Measurements from ENCODE around the gene PDSS2.

DNA sequence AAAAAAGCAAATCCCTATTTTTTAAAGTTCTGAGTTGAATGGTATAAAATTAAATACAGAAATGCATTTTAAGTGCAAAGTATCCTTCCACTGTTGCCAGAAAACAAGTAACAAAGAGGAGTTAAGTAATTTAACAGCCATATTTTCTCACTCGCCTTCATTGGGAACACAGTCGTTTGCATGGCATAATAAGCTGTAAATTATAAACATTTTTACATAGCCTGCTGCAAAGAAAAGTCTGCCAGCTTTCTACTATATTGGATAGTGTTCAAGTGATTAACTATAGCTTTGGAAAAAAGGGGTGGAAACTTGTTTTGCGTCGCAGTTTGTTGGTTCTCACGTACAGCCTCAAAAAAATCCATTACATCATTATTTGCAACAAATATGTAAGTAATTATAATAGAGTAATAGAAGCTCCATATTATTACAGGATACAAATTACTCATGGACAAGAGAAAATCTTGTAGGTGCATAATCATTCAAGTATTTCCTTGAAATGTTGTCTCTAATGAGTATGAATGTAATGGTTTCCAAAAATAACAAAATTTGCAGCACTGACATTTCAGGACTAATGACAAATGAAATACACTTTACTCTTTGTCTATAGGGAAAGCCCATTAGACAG lies 139.3 kb downstream of the PDSS2 start:
- TF ChIP-seq MYNN (IDR thresholded peaks at IDR 0.05) (no peak), MYNN (CRISPR knock-in tag; IDR thresholded peaks at IDR 0.05) (no peak), ZNF23 (CRISPR knock-in tag; IDR thresholded peaks at IDR 0.05) (no peak), EP300 (IDR thresholded peaks at IDR 0.05; ENCODE audit: low read length) (no peak), BRCA1 (IDR thresholded peaks at IDR 0.05) (no peak), BRCA1 (CRISPR knock-in tag; IDR thresholded peaks at IDR 0.05) (no peak), BDP1 (IDR thresholded peaks at IDR 0.05; ENCODE audit: insufficient read depth, insufficient read length) (no peak), HNRNPL (IDR thresholded peaks at IDR 0.05; ENCODE audit: low read depth, low read length) (no peak), CBFB (CRISPR knock-in tag; IDR thresholded peaks at IDR 0.05) (no peak), KLF13 (tag; IDR thresholded peaks at IDR 0.05; ENCODE audit: borderline replicate concordance, low read depth) (no peak), STAT5B (CRISPR knock-in tag; IDR thresholded peaks at IDR 0.05) (no peak)
- TF ChIP-seq, protein P1, sequence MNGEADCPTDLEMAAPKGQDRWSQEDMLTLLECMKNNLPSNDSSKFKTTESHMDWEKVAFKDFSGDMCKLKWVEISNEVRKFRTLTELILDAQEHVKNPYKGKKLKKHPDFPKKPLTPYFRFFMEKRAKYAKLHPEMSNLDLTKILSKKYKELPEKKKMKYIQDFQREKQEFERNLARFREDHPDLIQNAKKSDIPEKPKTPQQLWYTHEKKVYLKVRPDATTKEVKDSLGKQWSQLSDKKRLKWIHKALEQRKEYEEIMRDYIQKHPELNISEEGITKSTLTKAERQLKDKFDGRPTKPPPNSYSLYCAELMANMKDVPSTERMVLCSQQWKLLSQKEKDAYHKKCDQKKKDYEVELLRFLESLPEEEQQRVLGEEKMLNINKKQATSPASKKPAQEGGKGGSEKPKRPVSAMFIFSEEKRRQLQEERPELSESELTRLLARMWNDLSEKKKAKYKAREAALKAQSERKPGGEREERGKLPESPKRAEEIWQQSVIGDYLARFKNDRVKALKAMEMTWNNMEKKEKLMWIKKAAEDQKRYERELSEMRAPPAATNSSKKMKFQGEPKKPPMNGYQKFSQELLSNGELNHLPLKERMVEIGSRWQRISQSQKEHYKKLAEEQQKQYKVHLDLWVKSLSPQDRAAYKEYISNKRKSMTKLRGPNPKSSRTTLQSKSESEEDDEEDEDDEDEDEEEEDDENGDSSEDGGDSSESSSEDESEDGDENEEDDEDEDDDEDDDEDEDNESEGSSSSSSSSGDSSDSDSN (IDR thresholded peaks at IDR 0.05; ENCODE audit: borderline replicate concordance in 1 of 2, low read depth in 2 of 2, low read length in 2 of 2): no peak
- TF ChIP-seq, protein P2, sequence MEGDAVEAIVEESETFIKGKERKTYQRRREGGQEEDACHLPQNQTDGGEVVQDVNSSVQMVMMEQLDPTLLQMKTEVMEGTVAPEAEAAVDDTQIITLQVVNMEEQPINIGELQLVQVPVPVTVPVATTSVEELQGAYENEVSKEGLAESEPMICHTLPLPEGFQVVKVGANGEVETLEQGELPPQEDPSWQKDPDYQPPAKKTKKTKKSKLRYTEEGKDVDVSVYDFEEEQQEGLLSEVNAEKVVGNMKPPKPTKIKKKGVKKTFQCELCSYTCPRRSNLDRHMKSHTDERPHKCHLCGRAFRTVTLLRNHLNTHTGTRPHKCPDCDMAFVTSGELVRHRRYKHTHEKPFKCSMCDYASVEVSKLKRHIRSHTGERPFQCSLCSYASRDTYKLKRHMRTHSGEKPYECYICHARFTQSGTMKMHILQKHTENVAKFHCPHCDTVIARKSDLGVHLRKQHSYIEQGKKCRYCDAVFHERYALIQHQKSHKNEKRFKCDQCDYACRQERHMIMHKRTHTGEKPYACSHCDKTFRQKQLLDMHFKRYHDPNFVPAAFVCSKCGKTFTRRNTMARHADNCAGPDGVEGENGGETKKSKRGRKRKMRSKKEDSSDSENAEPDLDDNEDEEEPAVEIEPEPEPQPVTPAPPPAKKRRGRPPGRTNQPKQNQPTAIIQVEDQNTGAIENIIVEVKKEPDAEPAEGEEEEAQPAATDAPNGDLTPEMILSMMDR (IDR thresholded peaks at IDR 0.05 in 2 of 3, conservative IDR thresholded peaks at IDR 0.05 in 1 of 3; ENCODE audit: insufficient read depth in 2 of 3, low read depth in 1 of 3, low read length in 3 of 3): no peak
- TF ChIP-seq, protein P3, sequence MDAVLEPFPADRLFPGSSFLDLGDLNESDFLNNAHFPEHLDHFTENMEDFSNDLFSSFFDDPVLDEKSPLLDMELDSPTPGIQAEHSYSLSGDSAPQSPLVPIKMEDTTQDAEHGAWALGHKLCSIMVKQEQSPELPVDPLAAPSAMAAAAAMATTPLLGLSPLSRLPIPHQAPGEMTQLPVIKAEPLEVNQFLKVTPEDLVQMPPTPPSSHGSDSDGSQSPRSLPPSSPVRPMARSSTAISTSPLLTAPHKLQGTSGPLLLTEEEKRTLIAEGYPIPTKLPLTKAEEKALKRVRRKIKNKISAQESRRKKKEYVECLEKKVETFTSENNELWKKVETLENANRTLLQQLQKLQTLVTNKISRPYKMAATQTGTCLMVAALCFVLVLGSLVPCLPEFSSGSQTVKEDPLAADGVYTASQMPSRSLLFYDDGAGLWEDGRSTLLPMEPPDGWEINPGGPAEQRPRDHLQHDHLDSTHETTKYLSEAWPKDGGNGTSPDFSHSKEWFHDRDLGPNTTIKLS (IDR thresholded peaks at IDR 0.05; ENCODE audit: borderline replicate concordance, low read depth): no peak
